GM10248 (cell line): Measurements from ENCODE around the gene GRIK4.

Experiments
- CTCF ChIA-PET: fragments of 300-600 bp; sonication (Branson Sonifier 250); formaldehyde crosslinking; extraction: SDS; loops from one replicate; lab custom pipeline; 2021; ENCODE audit warnings: antibody characterized with exemption; lab: Yijun Ruan, JAX
- POLR2A ChIA-PET: fragments of 350-650 bp; sonication (Branson Sonifier 250); formaldehyde crosslinking; extraction: SDS; loops from one replicate; lab custom pipeline; 2020; ENCODE audit warnings: antibody characterized with exemption; lab: Yijun Ruan, JAX
- DNase-seq: peaks from one replicate; pipeline ENCODE4 v3.0.0; 2012; ENCODE audit errors: extremely low spot score
- TF ChIP-seq, protein P1 (sequence below): IDR thresholded peaks from 2 replicates; pipeline ENCODE4 v1.5.1; 2012; ENCODE audit warnings: mild to moderate bottlenecking, low read depth; ENCODE audit errors: extremely low read depth, missing control alignments, control extremely low read depth

Gene GRIK4

DNA sequence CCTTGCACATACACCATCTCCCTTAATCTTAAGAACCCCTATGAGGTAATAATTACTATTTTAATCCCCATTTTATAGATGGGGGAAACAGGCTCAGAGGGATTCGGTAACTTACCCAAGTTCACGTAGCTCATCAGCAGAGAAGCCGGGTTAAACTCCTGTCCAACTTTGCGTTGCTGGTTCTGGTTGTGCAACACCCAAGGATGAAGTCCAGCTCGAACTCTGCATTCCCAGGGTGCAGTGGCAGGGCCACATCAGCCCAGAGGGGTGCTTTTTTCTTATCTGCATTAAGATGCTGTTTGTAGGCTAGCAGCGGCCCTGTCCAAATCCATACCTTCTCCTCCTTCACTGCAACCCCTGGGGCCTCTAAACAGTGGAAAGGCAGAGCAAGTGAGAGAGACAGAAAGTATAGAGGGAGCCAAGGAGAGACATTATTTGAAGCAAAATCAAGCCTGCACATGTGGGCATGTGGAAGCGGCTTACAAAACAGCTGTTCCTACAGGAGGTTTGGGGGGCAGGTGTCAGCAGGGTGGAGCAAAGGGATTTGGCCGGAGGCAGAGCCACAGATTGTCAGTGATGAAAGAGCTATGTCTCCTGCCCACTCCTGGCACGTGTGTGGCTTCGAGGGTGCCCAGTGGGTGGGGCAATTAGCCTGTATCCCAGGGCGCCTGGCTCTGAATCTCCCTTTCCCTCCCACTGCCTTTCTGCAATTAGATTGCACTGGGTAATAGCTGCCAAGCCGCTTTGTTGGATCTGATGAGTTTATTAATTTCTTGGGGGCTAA, 382.8 kb downstream of the GRIK4 start:
- TF ChIP-seq, protein P1, sequence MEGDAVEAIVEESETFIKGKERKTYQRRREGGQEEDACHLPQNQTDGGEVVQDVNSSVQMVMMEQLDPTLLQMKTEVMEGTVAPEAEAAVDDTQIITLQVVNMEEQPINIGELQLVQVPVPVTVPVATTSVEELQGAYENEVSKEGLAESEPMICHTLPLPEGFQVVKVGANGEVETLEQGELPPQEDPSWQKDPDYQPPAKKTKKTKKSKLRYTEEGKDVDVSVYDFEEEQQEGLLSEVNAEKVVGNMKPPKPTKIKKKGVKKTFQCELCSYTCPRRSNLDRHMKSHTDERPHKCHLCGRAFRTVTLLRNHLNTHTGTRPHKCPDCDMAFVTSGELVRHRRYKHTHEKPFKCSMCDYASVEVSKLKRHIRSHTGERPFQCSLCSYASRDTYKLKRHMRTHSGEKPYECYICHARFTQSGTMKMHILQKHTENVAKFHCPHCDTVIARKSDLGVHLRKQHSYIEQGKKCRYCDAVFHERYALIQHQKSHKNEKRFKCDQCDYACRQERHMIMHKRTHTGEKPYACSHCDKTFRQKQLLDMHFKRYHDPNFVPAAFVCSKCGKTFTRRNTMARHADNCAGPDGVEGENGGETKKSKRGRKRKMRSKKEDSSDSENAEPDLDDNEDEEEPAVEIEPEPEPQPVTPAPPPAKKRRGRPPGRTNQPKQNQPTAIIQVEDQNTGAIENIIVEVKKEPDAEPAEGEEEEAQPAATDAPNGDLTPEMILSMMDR: no peak
- ChIA-PET POLR2A (no interaction called here), CTCF (interaction anchor here (1.0 to 1.4 kb wide), 2 partner anchors 18 to 27 kb away, joined by 3 read pairs; no protein-coding TSS in a partner anchor)
- no peak for DNase-seq

DNA sequence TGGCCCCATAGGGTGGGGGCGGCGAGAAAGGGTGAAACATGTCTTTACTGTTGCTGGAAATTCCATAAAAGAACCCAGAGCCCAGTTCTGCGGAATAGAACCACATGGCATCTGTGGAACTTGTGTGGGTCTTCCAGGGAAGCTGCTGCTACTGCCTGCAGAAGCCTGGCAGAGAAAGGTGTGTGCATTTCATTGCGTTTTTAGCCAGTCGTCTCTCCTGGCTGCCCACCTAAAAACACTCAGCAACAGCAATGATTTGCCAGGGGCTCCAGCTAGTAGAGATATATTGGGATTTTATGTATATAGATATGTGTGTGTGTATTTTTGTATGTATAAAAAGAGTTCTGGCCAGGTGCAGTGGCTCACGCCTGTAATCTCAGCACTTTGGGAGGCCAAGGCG, 385.1 kb downstream of the GRIK4 start:
- TF ChIP-seq, protein P1: no peak
- DNase-seq: no peak
- POLR2A ChIA-PET: no interaction called here
- CTCF ChIA-PET: interaction anchor here (1.6 kb wide), 1 partner anchor 16 kb away, joined by 6 read pairs; no protein-coding TSS in a partner anchor

DNA sequence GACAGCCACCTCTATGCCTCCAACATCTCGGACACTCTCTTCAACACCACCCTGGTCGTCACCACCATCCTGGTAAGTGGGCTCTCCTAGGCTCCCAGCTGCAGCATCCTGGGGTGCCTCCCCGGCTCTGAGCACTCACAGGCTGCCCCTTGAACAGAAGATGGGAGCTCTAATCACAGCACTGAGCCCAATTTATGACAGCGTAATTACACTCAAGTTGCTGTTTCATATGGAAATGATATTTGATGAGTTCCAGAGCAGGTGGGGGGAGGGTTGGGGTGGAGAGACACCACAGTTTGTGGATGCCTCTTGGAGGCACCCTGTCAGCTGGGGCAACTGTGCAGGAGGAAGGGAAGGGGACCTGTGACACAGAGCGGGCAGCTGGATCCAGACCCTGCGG, 387.0 kb downstream of the GRIK4 start:
- ChIA-PET POLR2A (no interaction called here), CTCF (interaction anchor here (1.6 kb wide), 1 partner anchor 96 kb away, joined by 4 read pairs; no protein-coding TSS in a partner anchor)

DNA sequence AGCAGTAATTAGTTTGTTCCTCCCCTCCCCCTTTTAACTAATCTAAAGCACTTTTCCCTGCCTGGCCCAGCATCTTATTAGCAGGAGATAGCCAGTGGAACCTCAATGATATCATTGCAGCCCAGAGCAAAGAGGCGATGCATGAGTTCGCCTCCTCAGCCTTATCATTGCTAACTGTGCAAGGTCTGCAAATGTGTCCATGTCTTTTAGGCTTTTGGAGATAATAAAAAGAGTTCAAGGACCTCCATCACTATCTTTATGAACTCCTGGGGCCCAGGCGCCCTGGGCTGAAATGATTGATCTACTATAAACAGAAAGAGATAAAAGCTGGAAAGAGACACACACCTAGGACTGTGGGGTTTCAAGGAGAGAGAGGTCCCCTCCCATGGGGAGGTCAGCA, 388.2 kb downstream of the GRIK4 start:
- TF ChIP-seq, protein P1: no peak
- POLR2A ChIA-PET: no interaction called here

More for the DNA sequence above, 387.0 kb downstream of the GRIK4 start:
- no peak for DNase-seq
- TF ChIP-seq, protein P1: no peak

DNA sequence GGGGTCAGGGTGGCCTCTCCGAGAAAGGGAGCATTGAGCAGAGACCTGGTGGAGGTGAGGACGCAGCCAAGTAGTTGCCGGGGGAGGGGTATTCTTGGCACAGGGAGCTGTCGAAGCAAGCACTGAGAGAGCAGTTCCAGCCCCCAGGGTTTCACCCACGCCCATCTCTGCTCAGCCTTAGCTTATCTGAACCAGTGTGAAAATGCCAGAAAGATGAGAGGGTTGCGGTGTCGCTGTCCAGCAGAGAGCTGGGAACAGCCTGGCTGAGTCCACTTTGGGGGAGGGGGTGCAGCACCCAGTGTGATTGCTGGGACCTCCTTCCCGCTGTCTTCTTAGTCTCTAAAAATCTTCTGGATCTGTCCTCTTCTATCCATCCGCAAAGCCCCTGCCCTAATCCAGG, 389.1 kb downstream of the GRIK4 start:
- DNase-seq: no peak
- TF ChIP-seq, protein P1: no peak
- ChIA-PET POLR2A (no interaction called here), CTCF (interaction anchor here (0.8 to 2.9 kb wide), 3 partner anchors 9 to 12 kb away, joined by 3 to 9 read pairs (median 3); no protein-coding TSS in a partner anchor)

More for the DNA sequence above, 388.2 kb downstream of the GRIK4 start:
- DNase-seq: no peak
- CTCF ChIA-PET: interaction anchor here (0.8 to 2.9 kb wide), 2 partner anchors 10 to 13 kb away, joined by 3 to 9 read pairs; no protein-coding TSS in a partner anchor

DNA sequence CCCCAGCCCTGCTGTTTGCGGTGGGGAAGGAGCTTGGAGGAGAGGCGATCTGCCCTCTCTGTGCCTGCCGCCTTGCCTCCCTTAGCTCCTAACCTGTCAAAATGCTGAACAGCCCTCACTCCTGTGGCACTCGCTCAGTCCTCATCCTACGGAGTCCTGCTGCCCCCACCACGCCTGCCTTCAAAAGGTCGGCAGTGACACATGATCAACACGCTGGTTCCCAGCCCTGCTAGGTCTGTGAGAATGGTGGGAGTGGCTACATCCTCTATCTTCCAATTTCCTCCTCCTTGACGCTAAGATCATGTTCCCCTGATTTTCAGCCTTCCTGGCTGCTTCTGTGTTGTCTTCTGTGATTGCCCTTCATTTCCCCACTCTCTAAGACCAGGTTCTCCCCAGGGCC, 392.1 kb downstream of the GRIK4 start:
- DNase-seq: no peak
- POLR2A ChIA-PET: no interaction called here

More for the DNA sequence above, 392.1 kb downstream of the GRIK4 start:
- TF ChIP-seq, protein P1: no peak
- CTCF ChIA-PET: interaction anchor here (1.3 to 1.8 kb wide), 2 partner anchors 9 to 27 kb away, joined by 4 to 6 read pairs; no protein-coding TSS in a partner anchor
